ENCODE results near the gene CHSY1.

The CHSY1 gene

DNA sequence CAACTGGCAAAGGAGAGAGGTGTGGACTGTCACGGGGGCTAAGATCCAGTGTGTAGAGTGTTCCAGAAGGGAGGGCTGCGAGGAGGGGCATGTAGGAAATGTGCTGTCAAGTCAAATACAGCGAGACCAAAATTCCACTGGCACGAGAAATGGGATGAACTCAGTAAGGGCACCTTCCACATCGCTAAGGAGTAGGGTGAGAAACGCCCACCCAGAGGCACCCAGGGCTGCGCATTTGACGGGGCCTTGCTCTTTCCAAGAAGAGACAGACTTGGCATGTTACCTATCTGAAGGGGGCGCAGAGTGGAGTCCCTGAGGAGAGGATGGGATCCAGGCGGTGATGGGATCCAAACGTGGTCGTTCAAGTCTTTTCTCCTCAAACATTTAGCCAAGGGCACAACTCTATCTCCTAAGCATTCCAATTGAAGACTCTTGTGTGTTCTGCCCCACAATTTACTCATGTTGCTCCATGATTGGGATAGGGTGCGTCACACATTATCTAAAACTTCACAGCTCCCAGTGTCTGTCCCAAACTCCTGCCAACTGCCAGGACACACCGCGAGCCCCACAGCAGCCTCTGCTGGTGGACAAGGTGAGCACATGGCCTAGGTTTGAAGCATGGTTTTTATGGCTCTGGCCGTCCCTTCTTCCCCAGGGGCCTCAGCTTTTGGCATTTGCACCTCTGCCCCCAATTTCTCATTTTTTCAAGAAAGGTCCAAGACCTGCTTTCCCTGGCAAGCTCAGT is 17.8 kb upstream of the CHSY1 start:
- no peak for DNase-seq (ENCODE audit: extremely low read depth in 1 of 2, low read depth in 1 of 2)

DNA sequence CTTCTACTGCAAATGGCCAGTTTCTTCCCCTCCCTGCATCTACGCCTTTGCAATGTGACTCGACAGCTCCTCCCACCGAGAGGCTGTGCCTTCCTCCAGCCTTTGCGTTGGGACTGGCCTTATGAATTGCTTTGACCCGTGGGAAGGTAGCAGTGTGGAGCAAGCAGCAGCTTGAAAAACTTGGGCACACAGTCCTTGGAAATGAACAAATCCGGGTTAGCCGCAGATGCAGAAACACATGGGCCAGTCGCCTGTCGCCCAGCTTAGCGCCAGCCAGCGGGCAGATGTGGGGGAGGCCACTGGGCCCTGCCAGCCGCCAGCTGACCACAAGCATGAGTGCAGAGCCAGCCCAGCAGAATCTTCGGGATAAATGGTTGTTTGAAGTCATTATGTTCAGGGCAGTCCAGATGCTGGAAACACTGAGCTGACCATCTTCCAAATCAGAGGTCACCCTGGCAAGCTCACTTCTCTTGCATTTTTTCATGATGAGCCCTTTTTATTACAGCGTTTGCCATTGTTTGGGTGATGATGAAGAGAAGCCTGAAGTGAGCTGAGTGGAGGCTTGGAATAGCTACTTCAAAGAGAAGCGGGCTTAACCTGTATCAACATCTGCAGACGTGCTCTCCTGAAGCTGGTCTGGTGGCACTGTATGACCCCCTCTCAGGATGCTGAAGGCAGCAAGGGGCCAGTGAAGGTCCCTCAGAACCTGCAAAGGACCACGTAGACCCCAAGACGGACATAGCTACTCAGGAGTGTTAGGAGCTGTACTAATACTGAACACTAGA is 15.7 kb upstream of the CHSY1 start:
- no peak for DNase-seq (ENCODE audit: extremely low read depth in 1 of 2, low read depth in 1 of 2)

DNA sequence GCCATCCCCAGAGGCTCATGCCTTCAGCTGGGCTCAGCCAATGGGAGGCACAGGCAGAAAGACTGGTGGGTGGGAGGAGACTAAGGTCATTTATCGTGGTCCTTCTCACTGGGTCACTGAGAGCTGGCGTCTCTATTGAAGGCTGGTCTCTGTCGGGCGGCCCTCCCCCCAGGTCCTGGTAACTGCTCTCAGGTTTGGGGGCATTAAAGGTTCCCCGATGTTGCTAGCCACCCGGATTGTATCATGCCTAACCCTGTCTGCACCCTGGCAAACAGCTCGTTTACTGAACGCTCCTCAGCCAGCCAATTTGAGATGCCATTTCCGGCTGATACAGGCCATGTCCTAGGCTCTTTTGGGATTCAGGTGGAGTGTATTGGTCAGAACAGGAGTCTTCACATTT is 14.9 kb upstream of the CHSY1 start:
- DNase-seq (ENCODE audit: extremely low read depth in 1 of 2, low read depth in 1 of 2) = no peak

GRCh38 chr15:101266034-101266433 is 14.2 kb upstream of the CHSY1 start:
- no peak for DNase-seq (ENCODE audit: extremely low read depth in 1 of 2, low read depth in 1 of 2)

DNA sequence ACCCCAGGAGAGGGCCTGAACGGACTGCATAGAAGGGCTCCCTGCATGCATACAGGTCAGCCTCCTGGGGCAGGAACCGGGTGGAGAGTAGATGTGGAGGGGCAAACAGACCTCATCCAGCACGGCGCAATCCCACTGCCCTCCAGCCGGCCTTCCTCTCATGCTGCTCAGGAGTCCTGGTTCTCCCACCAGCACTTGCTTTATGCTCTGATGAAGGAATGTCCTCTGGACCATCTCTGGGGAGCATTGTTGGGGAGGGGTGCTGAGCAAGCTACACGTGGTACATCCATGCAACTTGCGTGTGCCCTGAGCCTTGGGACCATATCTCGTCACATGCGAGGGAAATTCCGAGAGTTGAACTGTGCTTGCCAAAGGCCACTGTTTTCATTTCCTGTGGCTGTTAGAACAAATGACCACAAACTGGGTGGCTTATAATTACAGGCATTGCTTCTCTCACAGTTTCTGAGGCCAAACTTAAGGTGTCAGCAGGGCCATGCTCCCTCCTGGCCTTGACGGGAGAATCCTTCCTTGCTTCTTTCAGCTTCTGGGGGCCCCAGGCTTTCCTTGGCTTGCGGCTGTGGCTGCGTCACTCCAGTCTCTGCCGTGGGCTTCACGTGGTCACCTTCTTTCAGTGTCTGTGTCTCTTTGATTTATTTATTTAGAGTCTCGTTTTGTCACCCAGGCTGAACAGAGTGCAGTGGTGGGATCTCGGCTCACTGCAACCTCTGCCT is 13.2 kb upstream of the CHSY1 start:
- DNase-seq (ENCODE audit: extremely low read depth in 1 of 2, low read depth in 1 of 2) = no peak

DNA sequence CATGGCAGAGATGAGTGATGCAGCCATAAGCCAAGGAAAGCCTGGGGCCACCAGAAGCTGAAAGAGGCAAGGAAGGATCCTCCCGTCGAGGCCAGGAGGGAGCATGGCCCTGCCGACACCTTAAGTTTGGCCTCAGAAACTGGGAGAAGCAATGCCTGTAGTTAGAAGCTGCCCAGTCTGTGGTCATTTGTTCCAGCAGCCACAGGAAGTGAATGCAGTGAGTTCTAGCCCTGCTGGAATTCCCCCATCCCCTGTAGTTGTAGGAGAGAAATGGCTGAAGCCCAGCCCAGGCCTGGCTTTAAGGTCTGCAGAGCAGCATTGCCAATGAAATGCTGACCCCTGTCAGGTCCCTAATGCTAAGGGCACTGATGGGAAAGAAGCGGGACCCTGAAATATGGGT is 12.2 kb upstream of the CHSY1 start:
- no peak for DNase-seq (ENCODE audit: extremely low read depth in 1 of 2, low read depth in 1 of 2)

DNA sequence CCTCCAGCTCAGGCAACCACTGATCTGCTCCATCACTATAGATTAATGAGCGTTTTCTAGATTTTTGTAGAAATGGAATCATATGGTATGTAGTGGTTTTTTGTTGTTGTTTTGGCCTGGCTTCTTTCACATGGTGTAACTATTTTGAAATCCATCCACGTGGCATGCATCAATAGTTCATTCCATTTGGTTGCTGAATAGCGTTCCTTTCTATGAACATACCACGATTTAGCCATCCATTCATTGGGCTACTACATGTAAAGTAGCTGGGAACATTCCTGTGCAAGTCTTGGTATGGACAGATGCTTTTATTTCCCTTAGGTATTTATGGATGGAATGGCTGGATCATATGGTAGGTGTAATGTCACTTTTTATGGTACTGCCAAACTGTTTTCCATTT is 10.7 kb upstream of the CHSY1 start:
- no peak for DNase-seq (ENCODE audit: extremely low read depth in 1 of 2, low read depth in 1 of 2)

DNA sequence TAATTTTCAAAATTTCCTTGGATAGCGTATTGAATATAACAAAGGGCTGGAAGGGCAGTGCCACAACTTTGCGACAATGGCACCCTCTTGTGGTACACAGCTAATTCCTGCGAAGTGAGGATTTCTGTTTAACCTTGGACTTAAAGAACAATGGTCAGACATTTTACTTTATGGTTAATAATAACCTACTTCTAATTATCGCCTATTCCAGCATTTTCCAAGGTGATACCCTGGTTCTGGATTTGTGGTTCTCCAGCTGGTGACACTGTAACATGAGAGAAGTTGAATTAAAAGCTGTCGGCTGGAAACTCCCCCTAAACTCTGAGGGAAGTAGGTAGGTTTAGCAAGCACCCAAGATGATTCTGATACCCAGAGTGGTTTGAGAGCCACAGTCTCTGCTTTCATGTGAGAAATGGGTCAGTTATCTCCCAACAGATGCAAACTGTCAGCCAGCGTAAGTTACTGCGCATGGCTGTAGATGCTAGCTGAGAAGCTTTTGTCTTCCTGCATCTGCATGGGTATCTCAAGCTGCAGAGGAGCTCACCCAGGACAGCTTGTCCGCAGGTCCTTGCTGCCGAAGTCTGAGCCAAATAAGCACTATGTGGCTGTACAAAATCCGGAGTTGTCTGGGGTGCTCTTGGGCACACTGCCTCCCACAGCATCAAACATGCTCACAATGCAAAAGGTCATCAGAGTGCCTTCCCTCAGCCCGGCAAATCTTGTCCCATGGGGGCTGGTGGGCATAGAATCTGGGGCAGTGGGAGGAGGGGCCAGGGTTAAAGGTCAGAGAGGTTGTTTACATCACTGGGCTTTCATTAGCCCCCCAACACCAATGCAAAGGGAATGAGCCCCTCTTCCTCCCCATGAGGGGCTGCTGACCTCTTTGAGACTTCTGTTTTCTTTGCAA is 6.6 kb upstream of the CHSY1 start:
- peak in 1 of 2 donors; percentile 34 for DNase-seq (ENCODE audit: extremely low read depth in 1 of 2, low read depth in 1 of 2)

- DNase-seq (ENCODE audit: extremely low read depth in 1 of 2, low read depth in 1 of 2) = no peak
These were observed 4.9 kb upstream of the CHSY1 start for GRCh38 chr15:101256757-101257156.

GRCh38 chr15:101255615-101256241 is 3.9 kb upstream of the CHSY1 start:
- DNase-seq (ENCODE audit: extremely low read depth in 1 of 2, low read depth in 1 of 2) = no peak

- no peak for DNase-seq (ENCODE audit: extremely low read depth in 1 of 2, low read depth in 1 of 2)
These were observed 3.2 kb upstream of the CHSY1 start for GRCh38 chr15:101255051-101255395.

- no peak for DNase-seq (ENCODE audit: extremely low read depth in 1 of 2, low read depth in 1 of 2)
These were observed 2.6 kb upstream of the CHSY1 start for GRCh38 chr15:101254157-101255050.

DNA sequence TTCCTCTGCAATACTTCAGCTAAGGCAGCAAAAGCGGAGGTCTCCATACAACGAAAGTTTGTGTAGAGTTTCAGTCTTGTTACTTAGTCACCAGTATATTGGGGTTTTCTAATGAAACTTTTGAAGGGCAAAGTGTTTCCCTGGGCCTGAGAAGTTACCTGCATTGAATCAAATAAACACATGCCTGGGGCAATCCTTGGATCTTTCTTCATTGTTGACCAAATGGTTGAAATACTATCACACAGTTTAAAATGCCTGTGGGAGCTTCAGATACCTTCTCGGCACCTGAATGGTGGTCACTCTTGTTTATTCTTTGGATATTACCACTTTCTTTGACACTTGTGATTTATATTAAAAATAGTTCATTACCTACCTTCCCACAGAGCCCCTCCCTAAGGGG is 988 bp upstream of the CHSY1 start:
- no peak for DNase-seq (ENCODE audit: extremely low read depth in 1 of 2, low read depth in 1 of 2)

- no peak for DNase-seq (ENCODE audit: extremely low read depth in 1 of 2, low read depth in 1 of 2)
These were observed 697 bp downstream of the CHSY1 start for GRCh38 chr15:101250873-101251829.

- DNase-seq (ENCODE audit: extremely low read depth in 1 of 2, low read depth in 1 of 2) = no peak
These were observed 1.5 kb downstream of the CHSY1 start for GRCh38 chr15:101250341-101250831.

GRCh38 chr15:101248274-101248673 is 3.6 kb downstream of the CHSY1 start:
- no peak for DNase-seq (ENCODE audit: extremely low read depth in 1 of 2, low read depth in 1 of 2)

- no peak for DNase-seq (ENCODE audit: extremely low read depth in 1 of 2, low read depth in 1 of 2)
These were observed 4.8 kb downstream of the CHSY1 start for GRCh38 chr15:101246824-101247745.
